ENCODE measurements around the gene DENND1A.
"Not testable (repeated sequence)": the region's sequence is repeated elsewhere in the genome, so short reads cannot be mapped to it uniquely, and the experiment has no call there.

- TF ChIP-seq, protein P1, sequence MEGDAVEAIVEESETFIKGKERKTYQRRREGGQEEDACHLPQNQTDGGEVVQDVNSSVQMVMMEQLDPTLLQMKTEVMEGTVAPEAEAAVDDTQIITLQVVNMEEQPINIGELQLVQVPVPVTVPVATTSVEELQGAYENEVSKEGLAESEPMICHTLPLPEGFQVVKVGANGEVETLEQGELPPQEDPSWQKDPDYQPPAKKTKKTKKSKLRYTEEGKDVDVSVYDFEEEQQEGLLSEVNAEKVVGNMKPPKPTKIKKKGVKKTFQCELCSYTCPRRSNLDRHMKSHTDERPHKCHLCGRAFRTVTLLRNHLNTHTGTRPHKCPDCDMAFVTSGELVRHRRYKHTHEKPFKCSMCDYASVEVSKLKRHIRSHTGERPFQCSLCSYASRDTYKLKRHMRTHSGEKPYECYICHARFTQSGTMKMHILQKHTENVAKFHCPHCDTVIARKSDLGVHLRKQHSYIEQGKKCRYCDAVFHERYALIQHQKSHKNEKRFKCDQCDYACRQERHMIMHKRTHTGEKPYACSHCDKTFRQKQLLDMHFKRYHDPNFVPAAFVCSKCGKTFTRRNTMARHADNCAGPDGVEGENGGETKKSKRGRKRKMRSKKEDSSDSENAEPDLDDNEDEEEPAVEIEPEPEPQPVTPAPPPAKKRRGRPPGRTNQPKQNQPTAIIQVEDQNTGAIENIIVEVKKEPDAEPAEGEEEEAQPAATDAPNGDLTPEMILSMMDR (IDR thresholded peaks at IDR 0.05) = not testable (repeated sequence)
- TF ChIP-seq POLR2AphosphoS5 (IDR thresholded peaks at IDR 0.05; ENCODE audit: low read depth, low read length); TCF7L2 (IDR thresholded peaks at IDR 0.05; ENCODE audit: low read depth, low read length); SIN3A (IDR thresholded peaks at IDR 0.05; ENCODE audit: borderline replicate concordance, insufficient read depth, low read depth, low read length): not testable (repeated sequence)
- TF ChIP-seq, protein P2, sequence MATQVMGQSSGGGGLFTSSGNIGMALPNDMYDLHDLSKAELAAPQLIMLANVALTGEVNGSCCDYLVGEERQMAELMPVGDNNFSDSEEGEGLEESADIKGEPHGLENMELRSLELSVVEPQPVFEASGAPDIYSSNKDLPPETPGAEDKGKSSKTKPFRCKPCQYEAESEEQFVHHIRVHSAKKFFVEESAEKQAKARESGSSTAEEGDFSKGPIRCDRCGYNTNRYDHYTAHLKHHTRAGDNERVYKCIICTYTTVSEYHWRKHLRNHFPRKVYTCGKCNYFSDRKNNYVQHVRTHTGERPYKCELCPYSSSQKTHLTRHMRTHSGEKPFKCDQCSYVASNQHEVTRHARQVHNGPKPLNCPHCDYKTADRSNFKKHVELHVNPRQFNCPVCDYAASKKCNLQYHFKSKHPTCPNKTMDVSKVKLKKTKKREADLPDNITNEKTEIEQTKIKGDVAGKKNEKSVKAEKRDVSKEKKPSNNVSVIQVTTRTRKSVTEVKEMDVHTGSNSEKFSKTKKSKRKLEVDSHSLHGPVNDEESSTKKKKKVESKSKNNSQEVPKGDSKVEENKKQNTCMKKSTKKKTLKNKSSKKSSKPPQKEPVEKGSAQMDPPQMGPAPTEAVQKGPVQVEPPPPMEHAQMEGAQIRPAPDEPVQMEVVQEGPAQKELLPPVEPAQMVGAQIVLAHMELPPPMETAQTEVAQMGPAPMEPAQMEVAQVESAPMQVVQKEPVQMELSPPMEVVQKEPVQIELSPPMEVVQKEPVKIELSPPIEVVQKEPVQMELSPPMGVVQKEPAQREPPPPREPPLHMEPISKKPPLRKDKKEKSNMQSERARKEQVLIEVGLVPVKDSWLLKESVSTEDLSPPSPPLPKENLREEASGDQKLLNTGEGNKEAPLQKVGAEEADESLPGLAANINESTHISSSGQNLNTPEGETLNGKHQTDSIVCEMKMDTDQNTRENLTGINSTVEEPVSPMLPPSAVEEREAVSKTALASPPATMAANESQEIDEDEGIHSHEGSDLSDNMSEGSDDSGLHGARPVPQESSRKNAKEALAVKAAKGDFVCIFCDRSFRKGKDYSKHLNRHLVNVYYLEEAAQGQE (IDR thresholded peaks at IDR 0.05; ENCODE audit: insufficient read depth in 1 of 2, low read depth in 2 of 2, low read length in 1 of 2) = not testable (repeated sequence)
Measured at GRCh38 chr9:123398938-123399337, 531.0 kb downstream of the DENND1A start.
